ENCODE measurements around the gene BLM. TPM values are rescaled to one million over a fixed set of nuclear protein-coding genes. Genes with fewer than 3 reads are reported as not detected.
A peak's percentile ranks its signal among the peaks of the same experiment; 100 is the strongest.
"Not testable (repeated sequence)": the region's sequence is repeated elsewhere in the genome, so short reads cannot be mapped to it uniquely, and the experiment has no call there.

The BLM gene
- total RNA-seq, 1 donor from 2014 or later = 58.0 TPM

DNA sequence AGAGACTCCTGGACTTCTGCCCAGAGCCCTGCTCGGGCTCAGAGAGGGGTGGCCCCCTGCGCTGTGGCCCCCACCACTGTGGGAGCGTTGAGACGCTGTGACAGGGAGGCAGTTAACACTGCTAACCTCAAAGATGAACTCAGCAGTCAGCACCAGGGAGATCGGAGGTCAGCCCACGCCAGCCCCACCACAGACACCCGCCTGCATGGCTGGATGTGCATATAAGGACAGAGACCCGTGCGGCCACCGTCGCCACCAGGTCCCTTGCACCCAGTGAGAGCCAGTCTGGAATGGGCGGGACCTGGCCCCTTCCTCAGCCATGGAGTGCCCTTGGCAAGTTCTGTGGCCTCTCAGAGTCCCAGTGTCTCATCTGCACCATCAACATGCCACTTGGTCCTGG, 102.7 kb downstream of the BLM start:
- H3K9me3 ChIP-seq (ENCODE audit: low read depth) = no peaks in the 10 kb centered on the region
- peaks cover 14% of the 10 kb centered on the region for H3K27me3 Mint-ChIP-seq (ENCODE audit: insufficient read depth, low read depth)
- H3K4me1 Mint-ChIP-seq = peaks cover 18% of the 10 kb centered on the region
- no peak overlapping the region for H3K4me3 ChIP-seq
- H3K4me1 ChIP-seq = peaks cover 6% of the 10 kb centered on the region
- no peak overlapping the region for H3K4me3 Mint-ChIP-seq
- H3K9me3 Mint-ChIP-seq = peaks cover 1% of the 10 kb centered on the region
- no peak for DNase-seq (ENCODE audit: low spot score)
- no peak overlapping the region for H3K4me2 ChIP-seq
- no peak overlapping the region for H2AFZ ChIP-seq (replicated peaks)
- H3K79me2 ChIP-seq (ENCODE audit: low read depth) = no peaks in the 10 kb centered on the region
- no peak overlapping the region for H3K27ac Mint-ChIP-seq
- TF ChIP-seq EZH2phosphoT487 (IDR thresholded peaks at IDR 0.05) = no peak
- H3K27ac ChIP-seq = no peak overlapping the region
- no peak overlapping the region for H3K9ac ChIP-seq
- no peaks in the 10 kb centered on the region for H3K27me3 ChIP-seq
- no peaks in the 10 kb centered on the region for H3F3A ChIP-seq (ENCODE audit: low read depth)
- H3K36me3 ChIP-seq = no peaks in the 10 kb centered on the region
- peaks cover 7% of the 10 kb centered on the region for H3K36me3 Mint-ChIP-seq
- no peaks in the 10 kb centered on the region for H4K20me1 ChIP-seq (ENCODE audit: low read depth)

DNA sequence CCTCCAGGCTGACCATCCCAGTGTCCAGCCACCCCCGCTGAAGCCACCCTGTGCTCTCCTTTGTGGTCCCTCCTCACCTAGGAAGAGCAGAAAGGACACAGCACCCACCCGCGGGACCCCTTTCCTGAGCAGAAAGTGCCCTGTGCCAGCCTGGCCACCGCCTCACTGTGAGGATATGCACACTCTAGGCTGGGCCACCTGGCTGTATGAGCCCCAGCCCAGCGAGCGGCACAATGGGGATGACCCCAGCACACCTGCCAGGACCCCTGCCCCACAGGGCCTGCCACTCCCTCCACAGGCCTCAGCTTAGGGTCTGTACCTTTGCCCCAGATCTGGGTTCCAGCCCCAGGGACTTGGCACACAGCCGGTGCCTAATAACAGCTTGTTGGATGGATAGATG, 103.3 kb downstream of the BLM start:
- Mint-ChIP-seq H3K36me3 (peaks cover 3% of the 10 kb centered on the region), H3K9me3 (peaks cover 3% of the 10 kb centered on the region), H3K27me3 (ENCODE audit: insufficient read depth, low read depth) (peaks cover 14% of the 10 kb centered on the region), H3K4me1 (peaks cover 20% of the 10 kb centered on the region), H3K27ac (no peak overlapping the region), H3K4me3 (no peak overlapping the region)
- no peak overlapping the region for H3K4me3 ChIP-seq
- H2AFZ ChIP-seq (replicated peaks) = no peak overlapping the region
- no peaks in the 10 kb centered on the region for H3F3A ChIP-seq (ENCODE audit: low read depth)
- no peak overlapping the region for H3K9ac ChIP-seq
- no peaks in the 10 kb centered on the region for H3K36me3 ChIP-seq
- no peak overlapping the region for H3K4me2 ChIP-seq
- no peaks in the 10 kb centered on the region for H4K20me1 ChIP-seq (ENCODE audit: low read depth)
- H3K4me1 ChIP-seq = peaks cover 6% of the 10 kb centered on the region
- H3K27ac ChIP-seq = no peak overlapping the region
- TF ChIP-seq EZH2phosphoT487 (IDR thresholded peaks at IDR 0.05) = no peak
- TF ChIP-seq EZH2 (IDR thresholded peaks at IDR 0.05) = no peak
- TF ChIP-seq, protein P1, sequence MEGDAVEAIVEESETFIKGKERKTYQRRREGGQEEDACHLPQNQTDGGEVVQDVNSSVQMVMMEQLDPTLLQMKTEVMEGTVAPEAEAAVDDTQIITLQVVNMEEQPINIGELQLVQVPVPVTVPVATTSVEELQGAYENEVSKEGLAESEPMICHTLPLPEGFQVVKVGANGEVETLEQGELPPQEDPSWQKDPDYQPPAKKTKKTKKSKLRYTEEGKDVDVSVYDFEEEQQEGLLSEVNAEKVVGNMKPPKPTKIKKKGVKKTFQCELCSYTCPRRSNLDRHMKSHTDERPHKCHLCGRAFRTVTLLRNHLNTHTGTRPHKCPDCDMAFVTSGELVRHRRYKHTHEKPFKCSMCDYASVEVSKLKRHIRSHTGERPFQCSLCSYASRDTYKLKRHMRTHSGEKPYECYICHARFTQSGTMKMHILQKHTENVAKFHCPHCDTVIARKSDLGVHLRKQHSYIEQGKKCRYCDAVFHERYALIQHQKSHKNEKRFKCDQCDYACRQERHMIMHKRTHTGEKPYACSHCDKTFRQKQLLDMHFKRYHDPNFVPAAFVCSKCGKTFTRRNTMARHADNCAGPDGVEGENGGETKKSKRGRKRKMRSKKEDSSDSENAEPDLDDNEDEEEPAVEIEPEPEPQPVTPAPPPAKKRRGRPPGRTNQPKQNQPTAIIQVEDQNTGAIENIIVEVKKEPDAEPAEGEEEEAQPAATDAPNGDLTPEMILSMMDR (IDR thresholded peaks at IDR 0.05) = no peak
- H3K79me2 ChIP-seq (ENCODE audit: low read depth) = no peaks in the 10 kb centered on the region
- H3K27me3 ChIP-seq = no peaks in the 10 kb centered on the region
- no peaks in the 10 kb centered on the region for H3K9me3 ChIP-seq (ENCODE audit: low read depth)
- no peak for DNase-seq (ENCODE audit: low spot score)

DNA sequence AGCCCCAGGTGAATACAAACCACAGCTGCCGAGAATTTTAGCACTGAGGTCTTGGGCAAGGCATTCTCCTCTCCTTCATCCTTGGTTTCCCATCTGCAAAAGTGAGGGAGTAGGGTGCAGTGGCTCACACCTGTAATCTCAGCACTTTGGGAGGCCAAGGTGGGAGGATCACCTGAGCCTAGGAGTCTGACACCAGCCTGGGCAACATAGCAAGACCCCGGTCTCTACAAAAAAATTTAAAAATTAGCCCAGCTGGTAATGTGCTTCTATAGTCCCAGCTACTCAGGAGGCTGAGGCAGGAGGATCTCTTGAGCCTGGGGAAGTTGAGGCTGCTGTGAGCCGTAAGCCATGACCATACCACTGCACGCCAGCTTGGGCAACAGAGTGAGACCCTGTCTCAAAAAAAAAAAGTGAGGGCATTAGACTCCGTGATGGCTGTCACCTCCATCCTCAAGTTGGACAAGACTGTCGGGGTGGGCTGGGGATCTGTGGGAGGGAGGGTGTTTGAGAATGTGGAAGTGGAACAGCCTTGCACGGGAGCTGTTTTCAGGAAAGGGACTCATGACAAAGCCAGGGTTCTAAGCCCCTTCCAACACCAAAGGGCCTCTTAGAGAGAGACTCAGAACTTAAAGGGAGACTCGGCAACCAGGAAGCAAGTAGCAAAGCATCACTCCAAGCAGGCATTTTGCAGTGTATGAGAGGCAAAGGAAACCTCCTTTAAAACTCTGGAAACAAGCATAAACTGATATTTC, 105.2 kb downstream of the BLM start:
- Histone ChIP-seq H3K27me3 (no peaks in the 10 kb centered on the region), H2AFZ (replicated peaks) (no peak overlapping the region), H3K79me2 (ENCODE audit: low read depth) (no peaks in the 10 kb centered on the region), H3F3A (ENCODE audit: low read depth) (no peaks in the 10 kb centered on the region), H3K27ac (no peak overlapping the region), H3K4me3 (no peak overlapping the region), H3K9ac (no peak overlapping the region), H3K9me3 (ENCODE audit: low read depth) (no peaks in the 10 kb centered on the region), H3K4me2 (no peak overlapping the region), H3K36me3 (no peaks in the 10 kb centered on the region), H3K4me1 (no peaks in the 10 kb centered on the region), H4K20me1 (ENCODE audit: low read depth) (no peaks in the 10 kb centered on the region)
- H3K27ac Mint-ChIP-seq = peak overlapping the region; percentile 50
- H3K4me1 Mint-ChIP-seq = peaks cover 20% of the 10 kb centered on the region
- peaks cover 6% of the 10 kb centered on the region for H3K9me3 Mint-ChIP-seq
- H3K36me3 Mint-ChIP-seq = no peaks in the 10 kb centered on the region
- H3K4me3 Mint-ChIP-seq = no peak overlapping the region
- DNase-seq (ENCODE audit: low spot score) = no peak
- TF ChIP-seq, protein P1 (IDR thresholded peaks at IDR 0.05) = no peak
- TF ChIP-seq EZH2phosphoT487 (IDR thresholded peaks at IDR 0.05) = no peak
- TF ChIP-seq EZH2 (IDR thresholded peaks at IDR 0.05) = no peak
- peaks cover 16% of the 10 kb centered on the region for H3K27me3 Mint-ChIP-seq (ENCODE audit: insufficient read depth, low read depth)

DNA sequence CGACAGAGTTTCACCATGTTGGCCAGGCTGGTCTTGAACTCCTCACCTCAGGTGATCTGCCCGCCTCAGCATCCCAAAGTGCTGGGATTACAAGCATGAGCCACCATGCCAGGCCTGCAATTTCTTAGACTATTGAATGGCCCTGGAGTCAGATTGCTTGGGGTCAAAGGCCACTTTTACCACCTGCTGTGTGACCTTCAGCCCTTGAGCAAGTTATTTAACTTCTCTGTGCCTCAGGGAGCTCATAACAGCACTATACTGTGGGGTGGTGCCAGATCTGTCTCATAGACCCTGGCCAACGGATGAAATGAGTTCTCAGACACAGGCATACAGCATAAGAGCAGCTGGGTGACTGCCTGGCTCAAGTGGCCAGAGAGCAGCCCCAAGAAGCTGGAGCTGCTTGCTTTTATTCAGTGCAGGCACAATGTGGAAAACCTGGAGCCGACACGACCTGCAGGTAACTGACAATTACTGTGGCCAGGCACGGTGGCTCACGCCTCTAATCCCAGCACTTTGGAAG, 106.4 kb downstream of the BLM start:
- H3K79me2 ChIP-seq (ENCODE audit: low read depth) = no peaks in the 10 kb centered on the region
- H3K27me3 ChIP-seq = no peaks in the 10 kb centered on the region

GRCh38 chr15:90825115-90825899, 108.2 kb downstream of the BLM start:
- not testable (repeated sequence) for H4K20me1 ChIP-seq (ENCODE audit: low read depth); H3K36me3 ChIP-seq; H3K9me3 Mint-ChIP-seq; H3F3A ChIP-seq (ENCODE audit: low read depth); H3K27me3 ChIP-seq; H3K36me3 Mint-ChIP-seq; H2AFZ ChIP-seq (replicated peaks); H3K4me2 ChIP-seq; H3K79me2 ChIP-seq (ENCODE audit: low read depth); H3K27ac Mint-ChIP-seq; H3K27ac ChIP-seq; DNase-seq (ENCODE audit: low spot score); H3K4me3 Mint-ChIP-seq; H3K9me3 ChIP-seq (ENCODE audit: low read depth); H3K4me1 ChIP-seq; H3K9ac ChIP-seq; H3K4me3 ChIP-seq
- H3K4me1 Mint-ChIP-seq = peaks cover 31% of the 10 kb centered on the region
- H3K27me3 Mint-ChIP-seq (ENCODE audit: insufficient read depth, low read depth) = peaks cover 18% of the 10 kb centered on the region

More for the DNA sequence above, 106.4 kb downstream of the BLM start:
- TF ChIP-seq EZH2phosphoT487 (IDR thresholded peaks at IDR 0.05) (no peak), EZH2 (IDR thresholded peaks at IDR 0.05) (no peak)
- TF ChIP-seq, protein P1 (IDR thresholded peaks at IDR 0.05) = no peak
- no peak overlapping the region for H3K27ac Mint-ChIP-seq
- H3K36me3 Mint-ChIP-seq = no peaks in the 10 kb centered on the region
- peaks cover 16% of the 10 kb centered on the region for H3K27me3 Mint-ChIP-seq (ENCODE audit: insufficient read depth, low read depth)
- no peaks in the 10 kb centered on the region for H3K4me1 ChIP-seq
- DNase-seq (ENCODE audit: low spot score) = no peak
- H3K4me3 Mint-ChIP-seq = peak overlapping the region; percentile 15
- no peak overlapping the region for H2AFZ ChIP-seq (replicated peaks)
- H3K9me3 Mint-ChIP-seq = peaks cover 6% of the 10 kb centered on the region
- H3K9me3 ChIP-seq (ENCODE audit: low read depth) = no peaks in the 10 kb centered on the region
- no peaks in the 10 kb centered on the region for H3K36me3 ChIP-seq
- no peak overlapping the region for H3K9ac ChIP-seq
- no peaks in the 10 kb centered on the region for H4K20me1 ChIP-seq (ENCODE audit: low read depth)
- H3K4me2 ChIP-seq = no peak overlapping the region
- H3K4me3 ChIP-seq = no peak overlapping the region
- H3F3A ChIP-seq (ENCODE audit: low read depth) = no peaks in the 10 kb centered on the region
- peaks cover 20% of the 10 kb centered on the region for H3K4me1 Mint-ChIP-seq
- H3K27ac ChIP-seq = no peak overlapping the region

Measured in neural progenitor cell (in vitro differentiated cells).